HCT116 (cell line): ENCODE measurements around the gene NAT9. TPM values are rescaled to one million over a fixed set of nuclear protein-coding genes. Genes with fewer than 3 reads are reported as not detected.

Experiments used
- ATAC-seq: fragments of 200-7000 bp; cut with Tn5 transposase; 2 replicates; pipeline ENCODE4 v1.9.1; 2020; ENCODE audit warnings: mild to moderate bottlenecking, moderate library complexity
- Bru-seq: library from RNA; stranded (reverse); fragments of 400-500 nt; gene quantifications from one replicate; lab custom pipeline; 2021; lab: Mats Ljungman, UMichigan
- BruChase-seq, 2 experiments: library from RNA; stranded (reverse); fragments of 400-500 nt; gene quantifications; one replicate each; lab custom pipeline; 2021; lab: Mats Ljungman, UMichigan
- BruUV-seq: library from RNA; stranded (reverse); fragments of 400-500 nt; replicated peaks from 2 replicates; lab custom pipeline; 2021; lab: Mats Ljungman, UMichigan
- CTCF ChIA-PET: fragments of 300-600 bp; sonication (Branson Sonifier 250); formaldehyde crosslinking; loops from one replicate; lab custom pipeline; 2021; ENCODE audit warnings: antibody characterized with exemption; lab: Charles Lee
- POLR2A ChIA-PET: fragments of 300-600, 350-600 bp; sonication (Branson Sonifier 250); formaldehyde crosslinking; loops from one replicate; lab custom pipeline; 2021; ENCODE audit warnings: antibody characterized with exemption; lab: Charles Lee
- RAD21 ChIA-PET, 2 experiments: fragments of 300-600 bp; sonication (Branson Sonifier 250); formaldehyde crosslinking; loops; one replicate each; lab custom pipeline; 2023; ENCODE audit warnings: low total read pairs in 2 of 2; ENCODE audit not compliant: uncharacterized antibody in 2 of 2, unreplicated experiment in 2 of 2, low non-redundant PET in 1 of 2; lab: Charles Lee
- DNase-seq: peaks from one replicate; pipeline ENCODE4 v3.0.0-alpha.2; 2010; ENCODE audit warnings: low read depth, low spot score
- H2AFZ ChIP-seq: fragments of 200-600 bp; shearing (Covaris generic), sonication (generic); 2 replicates; pipeline ENCODE4 v1.6.1; 2017; ENCODE audit warnings: low read depth, mixed run types, mixed read lengths, antibody characterized with exemption, low read length; ENCODE audit not compliant: poor library complexity, severe bottlenecking
- H3K27ac ChIP-seq: 2 replicates; pipeline ENCODE4 v1.5.1; 2012; ENCODE audit warnings: low read depth, low read length
- H3K27me3 ChIP-seq: fragments of 200-600 bp; sonication (generic); 2 replicates; pipeline ENCODE4 v1.6.1; 2016; ENCODE audit warnings: mixed run types, low read length, mixed read lengths; ENCODE audit not compliant: insufficient read depth
- H3K36me3 ChIP-seq, 2 experiments: fragments of 200-500 bp in 1 of 2; fragments of 200-600 bp in 1 of 2; sonication (Bioruptor generic) in 1 of 2; sonication (generic) in 1 of 2; 2 replicates each; pipeline versions ENCODE4 v1.5.1 to v1.6.1; 2014 to 2016; ENCODE audit warnings: low read length in 2 of 2, inconsistent platforms in 1 of 2, mixed read lengths in 1 of 2, mixed run types in 1 of 2; ENCODE audit not compliant: insufficient read depth in 2 of 2, control insufficient read depth in 1 of 2
- H3K4me1 ChIP-seq, 2 experiments: fragments of 200-600 bp in 1 of 2; sonication (generic) in 1 of 2; 2 replicates each; pipeline versions ENCODE4 v1.5.1 to v1.6.1; 2012 to 2017; ENCODE audit warnings: low read length in 2 of 2, inconsistent platforms in 1 of 2, mild to moderate bottlenecking in 1 of 2, mixed read lengths in 1 of 2, mixed run types in 1 of 2, moderate library complexity in 1 of 2; ENCODE audit not compliant: insufficient read depth in 2 of 2, control insufficient read depth in 1 of 2
- H3K4me2 ChIP-seq: fragments of 200-600 bp; sonication (generic); 2 replicates; pipeline ENCODE4 v1.6.1; 2017; ENCODE audit warnings: mixed run types, low read length, mixed read lengths
- H3K4me3 ChIP-seq, 2 experiments: fragments of 200-600 bp in 1 of 2; sonication (generic) in 1 of 2; replicated peaks in 1 of 2; 2 replicates each; pipeline ENCODE4 v1.5.1; 2011 to 2016; ENCODE audit warnings: low read length in 2 of 2, control low read depth in 1 of 2, low read depth in 1 of 2, mild to moderate bottlenecking in 1 of 2, mixed read lengths in 1 of 2, mixed run types in 1 of 2
- H3K79me2 ChIP-seq: fragments of 200-600 bp; sonication (generic); 2 replicates; pipeline ENCODE4 v1.6.1; 2017; ENCODE audit warnings: mild to moderate bottlenecking, mixed run types, low read length, moderate library complexity, mixed read lengths; ENCODE audit not compliant: insufficient read depth
- H3K9ac ChIP-seq: fragments of 200-600 bp; sonication (generic); 2 replicates; pipeline ENCODE4 v1.6.1; 2016; ENCODE audit warnings: low read length, mixed read lengths
- H3K9me2 ChIP-seq: fragments of 200-600 bp; sonication (generic), shearing (Covaris generic); 2 replicates; pipeline ENCODE4 v1.6.1; 2017; ENCODE audit warnings: mixed run types, mild to moderate bottlenecking, moderate library complexity; ENCODE audit not compliant: insufficient read depth
- H3K9me3 ChIP-seq, 2 experiments: fragments of 200-500 bp in 1 of 2; fragments of 200-600 bp in 1 of 2; sonication (Bioruptor generic) in 1 of 2; sonication (generic) in 1 of 2; 2 replicates each; pipeline ENCODE4 v1.6.1; 2014 to 2017; ENCODE audit warnings: low read length in 2 of 2, mixed read lengths in 2 of 2, inconsistent platforms in 1 of 2, low read depth in 1 of 2, mild to moderate bottlenecking in 1 of 2, mixed run types in 1 of 2, moderate library complexity in 1 of 2; ENCODE audit not compliant: control insufficient read depth in 1 of 2, insufficient read depth in 1 of 2
- H4K20me1 ChIP-seq: fragments of 200-600 bp; sonication (generic), shearing (Covaris generic); 2 replicates; pipeline ENCODE4 v1.6.1; 2017; ENCODE audit warnings: mixed run types, mild to moderate bottlenecking, moderate library complexity; ENCODE audit not compliant: insufficient read depth
- CBX3 ChIP-seq: IDR thresholded peaks from 2 replicates; pipeline ENCODE4 v1.6.1; 2012; ENCODE audit warnings: low read depth
- CTCF ChIP-seq, 3 experiments: fragments of 200-600 bp in 1 of 3; sonication (generic) in 1 of 3; IDR thresholded peaks in 2 of 3; conservative IDR thresholded peaks in 1 of 3; 2 replicates each; pipeline ENCODE4 v1.5.1; 2012 to 2017; ENCODE audit warnings: low read depth in 2 of 3, low read length in 2 of 3, antibody characterized with exemption in 1 of 3, borderline replicate concordance in 1 of 3, control low read depth in 1 of 3, mild to moderate bottlenecking in 1 of 3, mixed read lengths in 1 of 3, mixed run types in 1 of 3, moderate library complexity in 1 of 3; ENCODE audit not compliant: insufficient read depth in 1 of 3
- EGR1 ChIP-seq: IDR thresholded peaks from 2 replicates; pipeline ENCODE4 v1.6.1; 2012; ENCODE audit warnings: low read depth
- ELF1 ChIP-seq: IDR thresholded peaks from 2 replicates; pipeline ENCODE4 v1.6.1; 2012; ENCODE audit warnings: low read depth, borderline replicate concordance
- EZH2phosphoT487 ChIP-seq: fragments of 200-600 bp; IDR thresholded peaks from 2 replicates; pipeline ENCODE4 v1.6.1; 2018; ENCODE audit warnings: antibody characterized with exemption, borderline replicate concordance
- FOSL1 ChIP-seq: IDR thresholded peaks from 2 replicates; pipeline ENCODE4 v1.6.1; 2012; ENCODE audit warnings: low read depth
- JUND ChIP-seq: IDR thresholded peaks from 2 replicates; pipeline ENCODE4 v1.6.1; 2012
- POLR2AphosphoS5 ChIP-seq: IDR thresholded peaks from 2 replicates; pipeline ENCODE4 v1.6.1; 2011; ENCODE audit warnings: mild to moderate bottlenecking, low read depth, low read length, moderate library complexity
- REST ChIP-seq: IDR thresholded peaks from 2 replicates; pipeline ENCODE4 v1.6.1; 2012; ENCODE audit warnings: low read depth
- SIN3A ChIP-seq: IDR thresholded peaks from 2 replicates; pipeline ENCODE4 v1.6.1; 2012; ENCODE audit warnings: low read depth
- SRF ChIP-seq: IDR thresholded peaks from 2 replicates; pipeline ENCODE4 v1.6.1; 2012; ENCODE audit warnings: low read depth
- TCF7L2 ChIP-seq: IDR thresholded peaks from 2 replicates; pipeline ENCODE4 v1.7.0; 2011; ENCODE audit warnings: borderline replicate concordance, inconsistent platforms; ENCODE audit not compliant: insufficient read depth, insufficient read length; ENCODE audit errors: extremely low read depth
- YY1 ChIP-seq: IDR thresholded peaks from 2 replicates; pipeline ENCODE4 v1.6.1; 2011; ENCODE audit warnings: low read length, low read depth, moderate library complexity, mild to moderate bottlenecking; ENCODE audit not compliant: insufficient replicate concordance; ENCODE audit errors: extremely low read depth
- ZBTB33 ChIP-seq: IDR thresholded peaks from 2 replicates; pipeline ENCODE4 v1.6.1; 2011; ENCODE audit warnings: mild to moderate bottlenecking, low read length, moderate library complexity; ENCODE audit not compliant: insufficient replicate concordance; ENCODE audit errors: extremely low read depth
- intact Hi-C: fragments of 100-400 bp; cut with micrococcal nuclease; formaldehyde crosslinking; loops from 2 replicates; pipeline ENCODE4 v1.10.0; 2022
- long read RNA-seq: library from polyadenylated mRNA; unstranded; transcript quantifications from one replicate; pipeline ENCODE4 v2.0.0, GENCODE V29; 2021; ENCODE audit not compliant: unreplicated experiment
- polyA plus RNA-seq: library from polyadenylated mRNA; unstranded; fragments of >200 nt; gene quantifications from 2 replicates; pipeline ENCODE4 v1.2.1, GENCODE V29; 2012; ENCODE audit warnings: missing spikeins
- total RNA-seq: library from RNA; stranded (reverse); gene quantifications from one replicate; pipeline ENCODE4 v1.2.1, GENCODE V29; 2021; ENCODE audit not compliant: unreplicated experiment

Gene NAT9
- total RNA-seq, result 88.7 TPM
- polyA plus RNA-seq, result 67.7 and 68.5 TPM in 2 replicates
- percentile 87 among the genes with signal in this experiment for Bru-seq, nascent RNA
- percentile 89 among the genes with signal in this experiment for BruChase-seq, experiment 1, labeled RNA remaining after a 6-hour chase
- BruChase-seq, experiment 2, labeled RNA remaining after a 2-hour chase, result percentile 93 among the genes with signal in this experiment
- long read RNA-seq, transcript NAT9-201 (7 exons, 1,875 nt), result minor isoform, 15 of 225 reads
- long read RNA-seq, transcript NAT9-210 (7 exons, 1,860 nt), result major isoform, 38 of 225 reads
- long read RNA-seq, transcript NAT9-219 (6 exons, 573 nt), result minor isoform, 8 of 225 reads
- long read RNA-seq, transcript NAT9-225 (6 exons, 1,993 nt), result minor isoform, 16 of 225 reads
- long read RNA-seq, partial matches to known transcripts, result 12 of 225 reads
- long read RNA-seq, other reads (novel, unspliced or antisense), result 122 of 225 reads

- Histone ChIP-seq H3K4me3 (peak within 1 kb of the TSS; percentile 75 to 79), H3K9me3 (no peaks in the 10 kb centered on the region), H3K9ac (peak within 1 kb of the TSS; percentile 95), H3K9me2 (no peaks in the 10 kb centered on the region), H3K4me2 (peak within 1 kb of the TSS; percentile 97), H3K27me3 (no peaks in the 10 kb centered on the region), H4K20me1 (no peaks in the 10 kb centered on the region), H3K79me2 (peaks cover 55% of the 10 kb centered on the region), H3K36me3 (peaks cover 10 to 29% of the 10 kb centered on the region in 2 experiments; a peak in 3 of 4 replicates), H3K27ac (peak within 1 kb of the TSS; percentile 60), H3K4me1 (peaks cover 9 to 16% of the 10 kb centered on the region in 2 experiments), H2AFZ (no peak within 1 kb of the TSS)
- BruUV-seq, result no TSS peak
- intact Hi-C loops, result loop anchor here (5.0 kb wide), 1 partner anchor 96 kb away; the partner anchor contains the start of gene FDXR
- CTCF ChIA-PET, result interaction anchor here (0.6 to 3.5 kb wide), 15 partner anchors 11 to 210 kb away, joined by 3 to 23 read pairs (median 4); partner anchors contain the start of gene RAB37
- POLR2A ChIA-PET, result interaction anchor here (0.6 to 1.7 kb wide), 14 partner anchors 17 to 1721 kb away, joined by 3 to 7 read pairs (median 4); partner anchors contain the start of genes FDXR, MRPL58 and RAB37
- ATAC-seq, result peak; percentile 85
- peak; percentile 92 for DNase-seq
- RAD21 ChIA-PET, result interaction anchor here in 1 of 2 experiments (1.0 to 1.1 kb wide), 2 partner anchors 32 to 119 kb away, joined by 3 to 4 read pairs; no protein-coding TSS in a partner anchor
- no peak for TF ChIP-seq CBX3
- TF ChIP-seq REST, result no peak
- TF ChIP-seq YY1, result peak; percentile 81
- TF ChIP-seq EGR1, result peak; percentile 92
- no peak for TF ChIP-seq CTCF (IDR thresholded peaks at IDR 0.05 in 2 of 3, conservative IDR thresholded peaks at IDR 0.05 in 1 of 3; ENCODE audit: borderline replicate concordance in 1 of 3, insufficient read depth in 1 of 3, low read depth in 2 of 3, low read length in 2 of 3)
- TF ChIP-seq EZH2phosphoT487, result no peak
- TF ChIP-seq ELF1, result no peak; the same call in 1 of the 2 replicates
- no peak for TF ChIP-seq JUND
- TF ChIP-seq POLR2AphosphoS5, result peak; percentile 87
- peak; percentile 26 for TF ChIP-seq TCF7L2
- peak; percentile 97 for TF ChIP-seq SIN3A
- peak; percentile 88 for TF ChIP-seq ZBTB33
- TF ChIP-seq FOSL1, result no peak
- no peak for TF ChIP-seq SRF
Observed at GRCh38 chr17:74776044-74776962, at the start of gene NAT9. Gene NAT9 (minus strand): TSS chr17:74776345. CDS start chr17:74775698, 647 bp downstream.
